AG04450 (cell line): Measurements from ENCODE around the gene RAB15. TPM values are rescaled to one million over a fixed set of nuclear protein-coding genes. Genes with fewer than 3 reads are reported as not detected.
A peak's percentile ranks its signal among the peaks of the same experiment; 100 is the strongest.

Experiments used
- CTCF ChIA-PET: fragments of 300-600, 350-600 bp; formaldehyde crosslinking; extraction: SDS; loops from one replicate; lab custom pipeline; 2022; ENCODE audit warnings: antibody characterized with exemption, inconsistent platforms; lab: Charles Lee
- POLR2A ChIA-PET: fragments of 350-600 bp; formaldehyde crosslinking; extraction: SDS; loops from one replicate; lab custom pipeline; 2021; ENCODE audit warnings: antibody characterized with exemption, inconsistent platforms; lab: Yijun Ruan, JAX
- DNase-seq: peaks from one replicate; pipeline ENCODE4 v3.0.0-alpha.2; 2011; ENCODE audit warnings: low read depth, low spot score
- H3K27ac ChIP-seq: one replicate; pipeline ENCODE4 v1.5.1; 2012; ENCODE audit warnings: low read depth, low read length, control low read depth
- H3K27me3 ChIP-seq: one replicate; pipeline ENCODE4 v1.6.0; 2012; ENCODE audit warnings: low read length; ENCODE audit not compliant: control insufficient read depth, insufficient read depth
- H3K4me3 ChIP-seq: 2 replicates; pipeline ENCODE4 v1.5.1; 2011; ENCODE audit warnings: mild to moderate bottlenecking, low read depth, low read length, control low read depth
- H3K9me3 ChIP-seq: 2 replicates; pipeline ENCODE4 v1.5.1; 2012; ENCODE audit warnings: low read length; ENCODE audit not compliant: control insufficient read depth, insufficient read depth
- polyA plus RNA-seq: library from polyadenylated mRNA; depleted of rRNA; stranded (reverse); fragments of >200 nt; gene quantifications from 2 replicates; pipeline ENCODE4 v1.2.3, GENCODE V29; 2011
- TF ChIP-seq, protein P1 (sequence below): IDR thresholded peaks from 2 replicates; pipeline ENCODE4 v1.5.1; 2011; ENCODE audit warnings: low read depth, low read length, control low read depth, inconsistent platforms

RAB15 gene
- polyA plus RNA-seq, 1 experiment = 11.0 TPM

GRCh38 chr14:64974563-64974962 lies 2.4 kb upstream of the RAB15 start:
- DNase-seq = no peak

GRCh38 chr14:64973826-64974225 lies 1.7 kb upstream of the RAB15 start:
- no peak overlapping the region for H3K4me3 ChIP-seq
- TF ChIP-seq, protein P1, sequence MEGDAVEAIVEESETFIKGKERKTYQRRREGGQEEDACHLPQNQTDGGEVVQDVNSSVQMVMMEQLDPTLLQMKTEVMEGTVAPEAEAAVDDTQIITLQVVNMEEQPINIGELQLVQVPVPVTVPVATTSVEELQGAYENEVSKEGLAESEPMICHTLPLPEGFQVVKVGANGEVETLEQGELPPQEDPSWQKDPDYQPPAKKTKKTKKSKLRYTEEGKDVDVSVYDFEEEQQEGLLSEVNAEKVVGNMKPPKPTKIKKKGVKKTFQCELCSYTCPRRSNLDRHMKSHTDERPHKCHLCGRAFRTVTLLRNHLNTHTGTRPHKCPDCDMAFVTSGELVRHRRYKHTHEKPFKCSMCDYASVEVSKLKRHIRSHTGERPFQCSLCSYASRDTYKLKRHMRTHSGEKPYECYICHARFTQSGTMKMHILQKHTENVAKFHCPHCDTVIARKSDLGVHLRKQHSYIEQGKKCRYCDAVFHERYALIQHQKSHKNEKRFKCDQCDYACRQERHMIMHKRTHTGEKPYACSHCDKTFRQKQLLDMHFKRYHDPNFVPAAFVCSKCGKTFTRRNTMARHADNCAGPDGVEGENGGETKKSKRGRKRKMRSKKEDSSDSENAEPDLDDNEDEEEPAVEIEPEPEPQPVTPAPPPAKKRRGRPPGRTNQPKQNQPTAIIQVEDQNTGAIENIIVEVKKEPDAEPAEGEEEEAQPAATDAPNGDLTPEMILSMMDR = no peak
- CTCF ChIA-PET = interaction anchor here (0.8 to 1.3 kb wide), 2 partner anchors 83 to 150 kb away, joined by 4 read pairs; no protein-coding TSS in a partner anchor

More at GRCh38 chr14:64974563-64974962, 2.4 kb upstream of the RAB15 start:
- TF ChIP-seq, protein P1 = no peak
- Histone ChIP-seq H3K27me3 (peaks cover 10% of the 10 kb centered on the region), H3K27ac (no peak overlapping the region), H3K4me3 (no peak overlapping the region), H3K9me3 (no peaks in the 10 kb centered on the region; the same call in 1 of the 2 replicates)
- ChIA-PET POLR2A (no interaction called here), CTCF (interaction anchor here (1.3 to 1.7 kb wide), 4 partner anchors 10 to 151 kb away, joined by 3 to 11 read pairs (median 4); partner anchors contain the start of gene FNTB)

DNA sequence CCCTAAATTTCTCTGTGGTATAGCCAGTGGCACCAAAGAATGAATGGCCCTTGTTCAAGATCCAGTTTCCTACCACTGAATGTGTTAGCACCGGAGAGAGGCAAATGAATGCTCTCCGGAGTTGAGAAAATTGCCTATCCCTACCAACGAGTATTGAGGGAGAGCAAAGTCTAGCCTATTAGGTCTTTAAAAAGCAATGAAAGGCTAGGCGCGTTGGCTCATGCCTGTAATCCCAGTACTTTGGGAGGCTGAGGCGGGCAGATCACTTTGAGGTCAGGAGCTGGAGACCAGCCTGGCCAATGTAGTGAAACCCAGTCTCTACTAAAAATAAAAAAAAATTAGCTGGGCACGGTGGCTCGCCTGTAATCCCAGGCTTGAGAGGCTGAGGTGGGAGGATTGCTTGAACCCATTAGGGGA lies 898 bp upstream of the RAB15 start:
- H3K27me3 ChIP-seq = peaks cover 10% of the 10 kb centered on the region
- H3K4me3 ChIP-seq = no peak overlapping the region
- CTCF ChIA-PET = no interaction called here
- no peak overlapping the region for H3K27ac ChIP-seq
- POLR2A ChIA-PET = no interaction called here
- TF ChIP-seq, protein P1 = no peak
- DNase-seq = no peak
- H3K9me3 ChIP-seq = no peaks in the 10 kb centered on the region; the same call in 1 of the 2 replicates

More at GRCh38 chr14:64973826-64974225, 1.7 kb upstream of the RAB15 start:
- POLR2A ChIA-PET = no interaction called here
- H3K9me3 ChIP-seq = no peaks in the 10 kb centered on the region; the same call in 1 of the 2 replicates
- peaks cover 10% of the 10 kb centered on the region for H3K27me3 ChIP-seq
- no peak overlapping the region for H3K27ac ChIP-seq
- DNase-seq = no peak

DNA sequence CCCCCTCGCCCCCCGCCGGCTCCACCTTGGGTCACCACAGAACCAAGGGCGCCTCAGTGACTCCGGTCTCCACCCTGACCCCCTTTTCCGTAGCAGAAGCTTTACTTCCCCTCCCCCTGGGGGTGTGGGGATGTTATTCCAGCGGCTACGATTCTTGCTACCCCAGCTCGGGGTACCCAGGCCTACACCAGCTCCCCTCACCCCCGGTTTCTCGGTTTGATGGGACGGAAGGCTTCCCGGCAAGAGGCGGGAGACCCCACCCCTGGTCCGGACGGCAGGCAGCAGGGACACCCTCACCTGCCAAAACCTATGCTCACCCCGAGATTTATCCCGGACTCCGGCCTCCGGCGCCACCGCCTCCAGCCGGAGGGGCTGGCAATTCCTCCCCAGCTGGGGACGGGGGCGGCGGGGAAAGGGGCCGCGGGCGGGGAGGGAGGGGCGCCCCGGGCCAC lies 619 bp downstream of the RAB15 start:
- TF ChIP-seq, protein P1 = no peak
- H3K27ac ChIP-seq = no peak overlapping the region
- H3K27me3 ChIP-seq = peaks cover 6% of the 10 kb centered on the region
- no peak for DNase-seq
- no peaks in the 10 kb centered on the region; the same call in 1 of the 2 replicates for H3K9me3 ChIP-seq
- POLR2A ChIA-PET = interaction anchor here (0.7 kb wide), 1 partner anchor 27 kb away, joined by 3 read pairs; no protein-coding TSS in a partner anchor
- CTCF ChIA-PET = interaction anchor here (0.7 to 0.9 kb wide), 4 partner anchors 9 to 1500 kb away, joined by 3 to 4 read pairs (median 4); no protein-coding TSS in a partner anchor
- H3K4me3 ChIP-seq = peak overlapping the region; percentile 74
